ENCODE measurements around the gene FSTL1.

The FSTL1 gene

DNA sequence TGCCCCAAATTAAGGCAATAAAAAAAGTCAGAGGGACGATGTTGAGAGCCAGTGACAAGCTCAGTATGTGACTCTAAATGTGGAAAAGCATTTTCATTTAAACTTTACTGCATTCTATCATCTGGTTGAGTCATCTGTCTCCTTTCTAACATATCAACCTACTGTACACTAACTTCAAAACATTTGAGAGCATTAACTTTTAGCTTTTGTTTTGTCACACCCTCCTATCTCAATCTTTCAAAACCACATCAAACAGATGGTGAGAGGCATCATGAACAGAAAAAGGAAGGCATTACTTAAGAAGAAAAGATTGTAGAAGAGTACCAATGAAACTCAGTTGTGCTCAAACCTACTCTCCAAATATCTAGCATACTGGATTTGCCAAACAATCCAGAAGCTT lies 106.4 kb downstream of the FSTL1 start:
- DNase-seq (ENCODE audit: low read depth) = no peak
- no peak overlapping the region for H3K4me3 ChIP-seq (ENCODE audit: low read depth, low read length)
- TF ChIP-seq MAX (IDR thresholded peaks at IDR 0.05; ENCODE audit: low read depth, low read length) (no peak), POLR2A (IDR thresholded peaks at IDR 0.05; ENCODE audit: extremely low read depth, insufficient read length) (no peak), MYC (IDR thresholded peaks at IDR 0.05; ENCODE audit: low read depth, low read length) (no peak)
- TF ChIP-seq, protein P1, sequence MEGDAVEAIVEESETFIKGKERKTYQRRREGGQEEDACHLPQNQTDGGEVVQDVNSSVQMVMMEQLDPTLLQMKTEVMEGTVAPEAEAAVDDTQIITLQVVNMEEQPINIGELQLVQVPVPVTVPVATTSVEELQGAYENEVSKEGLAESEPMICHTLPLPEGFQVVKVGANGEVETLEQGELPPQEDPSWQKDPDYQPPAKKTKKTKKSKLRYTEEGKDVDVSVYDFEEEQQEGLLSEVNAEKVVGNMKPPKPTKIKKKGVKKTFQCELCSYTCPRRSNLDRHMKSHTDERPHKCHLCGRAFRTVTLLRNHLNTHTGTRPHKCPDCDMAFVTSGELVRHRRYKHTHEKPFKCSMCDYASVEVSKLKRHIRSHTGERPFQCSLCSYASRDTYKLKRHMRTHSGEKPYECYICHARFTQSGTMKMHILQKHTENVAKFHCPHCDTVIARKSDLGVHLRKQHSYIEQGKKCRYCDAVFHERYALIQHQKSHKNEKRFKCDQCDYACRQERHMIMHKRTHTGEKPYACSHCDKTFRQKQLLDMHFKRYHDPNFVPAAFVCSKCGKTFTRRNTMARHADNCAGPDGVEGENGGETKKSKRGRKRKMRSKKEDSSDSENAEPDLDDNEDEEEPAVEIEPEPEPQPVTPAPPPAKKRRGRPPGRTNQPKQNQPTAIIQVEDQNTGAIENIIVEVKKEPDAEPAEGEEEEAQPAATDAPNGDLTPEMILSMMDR (IDR thresholded peaks at IDR 0.05; ENCODE audit: low read depth, low read length) = no peak
